ENCODE results near the gene BTBD16. TPM values are rescaled to one million over a fixed set of nuclear protein-coding genes. Genes with fewer than 3 reads are reported as not detected.

Gene BTBD16
- total RNA-seq, 1 donor from 2014 or later: not detected

- DNase-seq (ENCODE audit: low spot score in 2 of 2): no peak
- intact Hi-C loops (cut with DNase I): loop anchor here (5.0 kb wide), 1 partner anchor 476 kb away; no protein-coding TSS in a partner anchor
- Histone ChIP-seq H3K27ac (no peak overlapping the region), H3K9me3 (no peaks in the 10 kb centered on the region), H3K4me1 (no peaks in the 10 kb centered on the region), H3K4me3 (no peak overlapping the region), H3K36me3 (peaks cover 36 to 75% of the 10 kb centered on the region in 2 donors), H3K27me3 (no peaks in the 10 kb centered on the region)
- no peak for TF ChIP-seq CTCF (IDR thresholded peaks at IDR 0.05)
Observed at GRCh38 chr10:122243550-122243949, 27.5 kb upstream of the BTBD16 start.

GRCh38 chr10:122244001-122244975, 26.8 kb upstream of the BTBD16 start:
- Histone ChIP-seq H3K27ac (no peak overlapping the region), H3K4me1 (no peaks in the 10 kb centered on the region), H3K27me3 (no peaks in the 10 kb centered on the region), H3K9me3 (no peaks in the 10 kb centered on the region), H3K36me3 (peaks cover 41 to 75% of the 10 kb centered on the region in 2 donors), H3K4me3 (no peak overlapping the region)
- TF ChIP-seq CTCF (IDR thresholded peaks at IDR 0.05): no peak
- intact Hi-C loops (cut with DNase I): loop anchor here (5.0 kb wide), 1 partner anchor 477 kb away; no protein-coding TSS in a partner anchor
- no peak for DNase-seq (ENCODE audit: low spot score in 2 of 2)

- Histone ChIP-seq H3K9me3 (no peaks in the 10 kb centered on the region), H3K27me3 (no peaks in the 10 kb centered on the region), H3K27ac (no peak overlapping the region), H3K4me3 (no peak overlapping the region), H3K4me1 (no peaks in the 10 kb centered on the region), H3K36me3 (peaks cover 41 to 75% of the 10 kb centered on the region in 2 donors)
- intact Hi-C loops (cut with DNase I): no loop called here
- DNase-seq (ENCODE audit: low spot score in 2 of 2): no peak
- no peak for TF ChIP-seq CTCF (IDR thresholded peaks at IDR 0.05)
Observed at GRCh38 chr10:122245136-122245535, 26.0 kb upstream of the BTBD16 start.

- Histone ChIP-seq H3K27me3 (no peaks in the 10 kb centered on the region), H3K9me3 (no peaks in the 10 kb centered on the region), H3K4me1 (no peaks in the 10 kb centered on the region), H3K27ac (no peak overlapping the region), H3K4me3 (no peak overlapping the region), H3K36me3 (peaks cover 43 to 70% of the 10 kb centered on the region in 2 donors)
- DNase-seq (ENCODE audit: low spot score in 2 of 2): no peak
- TF ChIP-seq CTCF (IDR thresholded peaks at IDR 0.05): no peak
- intact Hi-C loops (cut with DNase I): no loop called here
Observed at GRCh38 chr10:122245897-122246296, 25.2 kb upstream of the BTBD16 start.

GRCh38 chr10:122246830-122247520, 24.1 kb upstream of the BTBD16 start:
- no peak for TF ChIP-seq CTCF (IDR thresholded peaks at IDR 0.05)
- no peaks in the 10 kb centered on the region for H3K4me1 ChIP-seq
- H3K27ac ChIP-seq: no peak overlapping the region
- no peaks in the 10 kb centered on the region for H3K27me3 ChIP-seq
- intact Hi-C loops (cut with DNase I): no loop called here
- no peak for DNase-seq (ENCODE audit: low spot score in 2 of 2)
- no peaks in the 10 kb centered on the region for H3K9me3 ChIP-seq
- H3K36me3 ChIP-seq: peaks cover 48 to 59% of the 10 kb centered on the region in 2 donors
- no peak overlapping the region for H3K4me3 ChIP-seq
